HG02571 (cell line): ENCODE measurements around the gene TUBGCP6.
"Not testable (repeated sequence)": the region's sequence is repeated elsewhere in the genome, so short reads cannot be mapped to it uniquely, and the experiment has no call there.

Experiments used
- ATAC-seq: cut with Tn5 transposase; IDR thresholded peaks from one replicate; pipeline ENCODE4 v1.9.1; 2021; ENCODE audit warnings: mild to moderate bottlenecking, moderate library complexity; ENCODE audit not compliant: unreplicated experiment

TUBGCP6 gene

DNA sequence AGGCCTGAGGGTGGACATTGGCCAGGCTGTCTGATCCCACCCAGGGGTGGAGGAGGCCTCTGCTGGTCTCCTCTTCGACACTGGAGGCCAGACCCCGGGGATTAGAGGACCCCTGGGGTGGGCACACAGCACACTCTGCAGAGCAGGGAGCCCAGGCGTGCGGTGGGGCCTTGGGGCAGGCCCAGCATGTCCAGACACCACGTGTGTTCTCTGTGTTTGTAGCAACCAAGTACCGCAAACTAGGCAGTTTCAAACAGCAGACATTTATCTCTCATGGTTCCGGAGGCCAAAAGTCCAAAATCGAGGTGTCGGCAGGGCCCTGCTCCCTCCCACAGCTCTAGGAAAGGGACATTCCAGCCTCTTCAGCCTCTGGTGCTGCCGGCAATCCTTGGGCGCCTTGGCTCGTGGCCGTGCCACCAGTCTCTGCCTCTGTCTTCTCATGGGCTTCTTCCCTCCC, 72.8 kb downstream of the TUBGCP6 start:
- ATAC-seq: no peak

- ATAC-seq: no peak
These were observed 73.4 kb downstream of the TUBGCP6 start for GRCh38 chr22:50171319-50171964.

DNA sequence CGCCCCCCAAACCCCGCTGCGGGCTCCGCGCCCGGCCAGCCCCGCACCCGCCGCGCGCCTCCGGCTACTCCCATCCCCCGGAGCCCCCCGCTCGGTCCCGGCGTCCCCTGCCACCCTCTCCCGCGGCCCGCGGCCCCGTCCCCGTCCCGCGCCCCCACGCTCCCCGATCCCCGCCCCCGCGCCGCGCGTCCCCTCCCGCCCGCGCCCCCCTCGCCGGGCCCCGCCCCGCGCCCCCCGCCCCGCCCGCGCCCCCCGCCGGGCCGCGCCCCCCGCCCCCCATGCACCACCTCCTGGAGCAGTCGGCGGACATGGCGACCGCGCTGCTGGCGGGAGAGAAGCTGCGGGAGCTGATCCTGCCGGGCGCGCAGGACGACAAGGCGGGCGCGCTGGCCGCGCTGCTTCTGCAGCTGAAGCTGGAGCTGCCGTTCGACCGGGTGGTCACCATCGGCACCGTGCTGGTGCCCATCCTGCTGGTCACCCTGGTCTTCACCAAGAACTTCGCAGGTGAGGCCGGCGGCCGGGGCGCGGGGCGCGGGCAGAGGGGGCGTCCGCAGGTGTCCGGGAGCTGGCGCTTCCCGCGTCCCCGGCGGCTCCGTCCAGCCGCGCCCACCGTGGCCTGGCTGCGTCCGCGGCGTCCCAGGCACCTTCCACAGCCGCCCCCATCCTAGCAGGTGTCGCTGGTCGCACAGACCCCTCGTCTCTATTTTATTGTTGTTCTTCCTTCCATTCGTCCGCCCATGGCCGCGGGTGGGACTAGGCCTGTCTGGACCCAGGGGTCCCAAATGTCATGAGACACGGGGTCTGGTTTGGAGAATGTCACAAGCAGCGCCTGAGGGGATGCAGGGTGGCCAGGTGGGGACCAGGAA, 74.1 kb downstream of the TUBGCP6 start, which contains the start of gene PANX2:
TSS of gene PANX2 (plus strand) at position 279 of the 866 bp plus-strand sequence. CDS start at position 279, 0 bp downstream.
- no peak for ATAC-seq

DNA sequence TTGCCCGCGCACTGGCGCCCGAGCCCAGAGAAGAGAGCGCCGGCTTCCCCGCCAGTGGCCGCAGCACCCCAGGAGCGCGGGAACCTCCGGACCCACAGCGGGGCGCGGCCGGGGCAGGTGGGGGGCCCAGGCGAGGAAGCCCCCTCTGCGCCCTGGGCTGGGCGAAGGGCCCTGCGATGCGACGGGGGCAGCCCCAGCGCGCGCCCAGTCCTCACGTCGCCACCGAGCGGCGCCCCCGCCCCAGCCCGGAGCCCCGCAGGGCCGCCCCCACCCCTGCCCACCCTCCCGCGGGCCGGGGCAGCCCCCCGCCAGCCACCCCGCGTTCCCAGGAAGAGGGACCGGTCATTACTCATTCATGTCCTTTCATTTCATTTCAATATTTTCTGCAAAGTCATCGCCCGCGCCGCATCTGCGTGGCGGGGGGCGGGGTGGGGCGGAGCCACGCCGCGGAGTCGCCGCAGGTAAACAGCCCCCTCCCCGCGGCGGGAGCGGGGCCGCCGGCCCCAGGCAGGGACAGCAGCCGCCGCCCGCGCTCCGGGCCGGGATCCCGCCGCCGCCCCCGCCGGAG, 75.0 kb downstream of the TUBGCP6 start:
- no peak for ATAC-seq

GRCh38 chr22:50169181-50169759, 75.6 kb downstream of the TUBGCP6 start:
- ATAC-seq: no peak

DNA sequence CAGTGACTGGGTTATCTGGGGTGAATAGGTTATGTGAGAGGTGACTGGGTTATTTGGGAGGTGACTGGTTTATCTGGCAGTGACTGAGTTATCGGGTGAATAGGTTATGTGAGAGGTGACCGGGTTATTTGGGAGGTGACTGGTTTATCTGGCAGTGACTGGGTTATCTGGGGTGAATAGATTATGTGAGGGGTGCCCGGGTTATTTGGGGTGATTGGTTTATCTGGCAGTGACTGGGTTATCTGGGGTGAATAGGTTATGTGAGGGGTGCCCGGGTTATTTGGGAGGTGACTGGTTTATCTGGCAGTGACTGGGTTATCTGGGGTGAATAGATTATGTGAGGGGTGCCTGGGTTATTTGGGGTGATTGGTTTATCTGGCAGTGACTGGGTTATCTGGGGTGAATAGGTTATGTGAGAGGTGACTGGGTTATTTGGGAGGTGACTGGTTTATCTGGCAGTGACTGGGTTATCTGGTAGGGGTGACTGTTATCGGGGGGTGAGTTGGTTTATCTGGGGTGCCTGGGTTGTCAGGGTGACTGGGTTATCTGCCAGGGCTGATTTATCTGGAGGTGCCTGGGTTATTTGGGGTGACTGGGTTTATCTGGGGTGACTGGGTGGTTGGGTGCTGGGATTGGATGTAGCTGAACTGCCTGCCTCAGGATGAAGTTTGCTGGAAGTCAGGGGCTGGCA, 76.2 kb downstream of the TUBGCP6 start:
- not testable (repeated sequence) for ATAC-seq

DNA sequence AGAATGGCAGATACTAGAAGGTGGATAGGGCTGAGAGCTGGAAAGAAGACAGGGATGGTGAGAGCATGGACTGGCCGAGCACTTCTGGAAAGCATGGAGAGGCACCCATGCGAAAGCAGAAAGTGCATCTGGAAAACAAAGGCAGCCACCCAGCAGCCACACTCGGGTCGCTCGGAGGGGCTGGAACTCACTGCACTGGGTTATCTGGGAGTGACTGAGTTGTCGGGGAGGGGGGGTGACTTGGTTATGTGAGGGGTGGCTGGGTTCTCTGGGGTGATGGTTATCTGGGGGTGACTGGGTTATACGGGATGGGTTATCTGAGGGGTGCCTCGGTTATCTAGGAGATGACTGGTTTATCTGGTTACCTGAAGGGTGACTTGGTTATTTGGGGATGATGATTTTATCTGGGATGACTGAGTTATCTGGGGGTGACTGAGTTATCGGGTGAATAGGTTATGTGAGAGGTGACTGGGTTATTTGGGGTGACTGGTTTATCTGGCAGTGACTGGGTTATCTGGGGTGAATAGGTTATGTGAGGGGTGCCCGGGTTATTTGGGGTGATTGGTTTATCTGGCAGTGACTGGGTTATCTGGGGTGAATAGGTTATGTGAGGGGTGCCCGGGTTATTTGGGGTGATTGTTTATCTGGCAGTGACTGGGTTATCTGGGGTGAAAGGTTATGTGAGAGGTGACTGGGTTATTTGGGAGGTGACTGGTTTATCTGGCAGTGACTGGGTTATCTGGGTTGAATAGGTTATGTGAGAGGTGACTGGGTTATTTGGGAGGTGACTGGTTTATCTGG, 76.9 kb downstream of the TUBGCP6 start:
- no peak for ATAC-seq
